ENCODE results near the gene GPR108. TPM values are rescaled to one million over a fixed set of nuclear protein-coding genes. Genes with fewer than 3 reads are reported as not detected.

GPR108 gene
- total and polyA plus RNA-seq, 2 of the 8 experiments (the other 6 are each of a cell fraction or from before 2014, with no cell fraction given): 34.9 to 46.0 TPM

- TF ChIP-seq CTCF (IDR thresholded peaks at IDR 0.05; ENCODE audit: control extremely low read depth in 1 of 3, insufficient read depth in 1 of 3, low read depth in 1 of 3, low read length in 3 of 3) (peak; percentile 54 to 84 (median 62)), JUND (IDR thresholded peaks at IDR 0.05; ENCODE audit: low read length) (no peak), BRCA1 (IDR thresholded peaks at IDR 0.05; ENCODE audit: low read depth, low read length) (no peak), SAP30 (IDR thresholded peaks at IDR 0.05; ENCODE audit: insufficient read depth, insufficient replicate concordance, low read length) (no peak), CEBPB (IDR thresholded peaks at IDR 0.05; ENCODE audit: low read depth, low read length) (no peak), USF2 (IDR thresholded peaks at IDR 0.05; ENCODE audit: low read length) (no peak), POLR2A (IDR thresholded peaks at IDR 0.05; ENCODE audit: control extremely low read depth in 1 of 2, low read depth in 2 of 2, low read length in 2 of 2) (no peak), SP2 (IDR thresholded peaks at IDR 0.05; ENCODE audit: low read length) (no peak), ATF3 (IDR thresholded peaks at IDR 0.05; ENCODE audit: insufficient read depth, low read depth, low read length) (no peak), SIX5 (IDR thresholded peaks at IDR 0.05; ENCODE audit: low read depth, low read length) (no peak), EZH2 (IDR thresholded peaks at IDR 0.05; ENCODE audit: low read depth, low read length, severe bottlenecking) (no peak)
These were observed 26.9 kb downstream of the GPR108 start (continued) for GRCh38 chr19:6710273-6711077.
